ENCODE results near the gene ZSWIM5. TPM values are rescaled to one million over a fixed set of nuclear protein-coding genes. Genes with fewer than 3 reads are reported as not detected.
"Not testable (repeated sequence)": the region's sequence is repeated elsewhere in the genome, so short reads cannot be mapped to it uniquely, and the experiment has no call there.

Gene ZSWIM5
- total RNA-seq, 1 donor from 2014 or later = 13.2 TPM

DNA sequence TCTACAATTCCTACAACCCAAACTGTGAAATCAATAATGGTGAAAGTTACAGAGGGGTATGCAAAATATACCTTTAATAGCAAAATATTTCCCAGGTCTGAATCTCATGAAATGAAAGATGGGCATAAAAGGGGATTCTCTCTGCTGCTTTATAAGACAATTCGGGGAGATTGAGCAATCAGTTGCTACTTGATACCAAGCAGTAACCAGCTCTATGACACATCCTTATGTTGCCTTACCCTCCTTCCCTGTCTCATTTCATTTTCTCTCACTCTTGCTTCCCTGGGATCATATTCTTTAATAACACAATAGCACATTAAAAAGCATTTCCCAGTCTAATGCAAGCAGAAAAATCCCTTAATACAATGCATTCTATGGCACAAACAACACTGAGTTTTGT, 29.0 kb downstream of the ZSWIM5 start:
- H3K36me3 Mint-ChIP-seq (ENCODE audit: low read depth) = peaks cover 8% of the 10 kb centered on the region
- no peaks in the 10 kb centered on the region for H3K27me3 Mint-ChIP-seq (ENCODE audit: low read depth)
- no peak overlapping the region for H3K27ac Mint-ChIP-seq (ENCODE audit: unreplicated experiment)
- H3K9me3 Mint-ChIP-seq = peaks cover 10% of the 10 kb centered on the region
- no peaks in the 10 kb centered on the region for H3K4me1 Mint-ChIP-seq
- H3K4me3 Mint-ChIP-seq = no peak overlapping the region
- DNase-seq (ENCODE audit: low read depth, low spot score) = no peak
- TF ChIP-seq, protein P1, sequence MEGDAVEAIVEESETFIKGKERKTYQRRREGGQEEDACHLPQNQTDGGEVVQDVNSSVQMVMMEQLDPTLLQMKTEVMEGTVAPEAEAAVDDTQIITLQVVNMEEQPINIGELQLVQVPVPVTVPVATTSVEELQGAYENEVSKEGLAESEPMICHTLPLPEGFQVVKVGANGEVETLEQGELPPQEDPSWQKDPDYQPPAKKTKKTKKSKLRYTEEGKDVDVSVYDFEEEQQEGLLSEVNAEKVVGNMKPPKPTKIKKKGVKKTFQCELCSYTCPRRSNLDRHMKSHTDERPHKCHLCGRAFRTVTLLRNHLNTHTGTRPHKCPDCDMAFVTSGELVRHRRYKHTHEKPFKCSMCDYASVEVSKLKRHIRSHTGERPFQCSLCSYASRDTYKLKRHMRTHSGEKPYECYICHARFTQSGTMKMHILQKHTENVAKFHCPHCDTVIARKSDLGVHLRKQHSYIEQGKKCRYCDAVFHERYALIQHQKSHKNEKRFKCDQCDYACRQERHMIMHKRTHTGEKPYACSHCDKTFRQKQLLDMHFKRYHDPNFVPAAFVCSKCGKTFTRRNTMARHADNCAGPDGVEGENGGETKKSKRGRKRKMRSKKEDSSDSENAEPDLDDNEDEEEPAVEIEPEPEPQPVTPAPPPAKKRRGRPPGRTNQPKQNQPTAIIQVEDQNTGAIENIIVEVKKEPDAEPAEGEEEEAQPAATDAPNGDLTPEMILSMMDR (conservative IDR thresholded peaks at IDR 0.05) = no peak

DNA sequence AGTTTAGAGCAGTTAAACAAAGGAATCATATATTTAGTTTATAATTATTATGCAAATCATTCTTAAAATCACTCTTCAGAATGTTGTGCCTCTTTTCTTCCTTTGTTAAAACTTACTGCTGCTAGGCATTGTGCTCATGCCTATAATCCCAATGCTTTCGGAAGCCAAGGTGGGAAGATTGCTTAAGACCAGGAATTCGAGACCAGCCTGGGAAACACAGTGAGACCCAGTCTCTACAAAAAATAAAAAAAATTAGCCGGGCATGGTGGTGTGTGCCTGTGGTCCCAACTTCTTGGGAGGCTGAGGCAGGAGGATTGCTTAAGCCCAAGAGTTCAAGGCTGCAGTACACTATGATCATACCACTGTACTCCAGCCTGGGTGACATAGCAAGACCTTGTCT, 33.6 kb downstream of the ZSWIM5 start:
- Mint-ChIP-seq H3K4me1 (no peaks in the 10 kb centered on the region), H3K4me3 (no peak overlapping the region), H3K9me3 (peaks cover 3% of the 10 kb centered on the region), H3K27me3 (ENCODE audit: low read depth) (no peaks in the 10 kb centered on the region), H3K36me3 (ENCODE audit: low read depth) (no peaks in the 10 kb centered on the region), H3K27ac (ENCODE audit: unreplicated experiment) (no peak overlapping the region)
- no peak for DNase-seq (ENCODE audit: low read depth, low spot score)
- TF ChIP-seq, protein P1 (conservative IDR thresholded peaks at IDR 0.05) = no peak

DNA sequence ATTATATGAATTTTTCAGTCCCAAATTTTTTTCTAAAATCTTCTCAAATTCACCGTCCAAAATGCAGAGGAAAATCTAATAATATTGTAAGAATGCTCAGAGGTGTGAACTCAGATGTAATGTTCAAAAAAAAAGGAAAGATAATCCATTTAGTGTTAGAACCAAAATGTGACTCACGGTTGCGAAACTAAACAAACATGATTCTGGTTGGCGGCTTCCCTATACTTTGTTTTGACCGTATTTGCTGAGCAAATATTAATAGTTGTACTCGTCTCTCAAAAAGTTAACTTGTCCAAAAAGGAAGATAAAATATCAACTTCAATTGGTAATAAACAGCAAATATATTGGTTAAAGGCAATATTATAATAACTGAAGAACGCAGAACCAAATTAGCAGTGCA, 34.4 kb downstream of the ZSWIM5 start:
- TF ChIP-seq, protein P1 (conservative IDR thresholded peaks at IDR 0.05) = no peak
- Mint-ChIP-seq H3K4me1 (no peaks in the 10 kb centered on the region), H3K27me3 (ENCODE audit: low read depth) (no peaks in the 10 kb centered on the region), H3K36me3 (ENCODE audit: low read depth) (no peaks in the 10 kb centered on the region), H3K27ac (ENCODE audit: unreplicated experiment) (no peak overlapping the region), H3K9me3 (peaks cover 3% of the 10 kb centered on the region), H3K4me3 (no peak overlapping the region)
- DNase-seq (ENCODE audit: low read depth, low spot score) = no peak

GRCh38 chr1:45171575-45171974, 34.8 kb downstream of the ZSWIM5 start:
- H3K27ac Mint-ChIP-seq (ENCODE audit: unreplicated experiment) = no peak overlapping the region
- DNase-seq (ENCODE audit: low read depth, low spot score) = no peak
- no peaks in the 10 kb centered on the region for H3K27me3 Mint-ChIP-seq (ENCODE audit: low read depth)
- H3K36me3 Mint-ChIP-seq (ENCODE audit: low read depth) = no peaks in the 10 kb centered on the region
- TF ChIP-seq, protein P1 (conservative IDR thresholded peaks at IDR 0.05) = no peak
- peaks cover 1% of the 10 kb centered on the region for H3K9me3 Mint-ChIP-seq
- no peaks in the 10 kb centered on the region for H3K4me1 Mint-ChIP-seq
- no peak overlapping the region for H3K4me3 Mint-ChIP-seq

DNA sequence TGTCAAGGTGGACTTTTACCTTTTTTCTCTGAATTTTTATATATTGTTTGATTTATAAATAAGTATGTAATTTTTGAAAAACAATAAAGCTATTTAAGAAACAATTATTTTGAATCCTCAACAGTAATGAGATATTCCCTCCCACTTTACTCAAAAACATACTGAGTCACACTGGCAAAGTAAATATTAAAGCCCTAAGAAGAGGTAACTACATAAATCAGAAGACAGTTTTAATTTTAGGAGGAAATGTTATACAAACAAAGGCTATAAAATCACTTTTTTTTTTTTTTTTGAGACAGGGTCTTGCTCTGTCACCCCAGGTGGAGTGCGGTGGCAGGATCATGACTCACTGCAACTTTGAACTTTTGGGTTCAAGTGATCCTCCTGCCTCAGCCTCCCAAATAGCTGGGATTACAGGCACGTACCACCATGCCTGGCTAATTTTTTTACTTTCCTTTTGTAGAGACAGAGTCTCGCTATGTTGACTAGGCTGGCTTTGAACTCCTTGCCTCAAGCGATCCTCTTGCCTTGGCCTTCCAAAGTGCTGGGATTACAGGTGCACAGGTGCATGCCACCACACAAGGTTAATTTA, 36.2 kb downstream of the ZSWIM5 start:
- no peak overlapping the region for H3K4me3 Mint-ChIP-seq
- no peaks in the 10 kb centered on the region for H3K4me1 Mint-ChIP-seq
- H3K27ac Mint-ChIP-seq (ENCODE audit: unreplicated experiment) = no peak overlapping the region
- DNase-seq (ENCODE audit: low read depth, low spot score) = no peak
- peaks cover 4% of the 10 kb centered on the region for H3K36me3 Mint-ChIP-seq (ENCODE audit: low read depth)
- no peaks in the 10 kb centered on the region for H3K27me3 Mint-ChIP-seq (ENCODE audit: low read depth)
- H3K9me3 Mint-ChIP-seq = no peaks in the 10 kb centered on the region
- TF ChIP-seq, protein P1 (conservative IDR thresholded peaks at IDR 0.05) = no peak

- not testable (repeated sequence) for H3K27ac Mint-ChIP-seq (ENCODE audit: unreplicated experiment); H3K9me3 Mint-ChIP-seq; H3K4me1 Mint-ChIP-seq; H3K4me3 Mint-ChIP-seq; H3K27me3 Mint-ChIP-seq (ENCODE audit: low read depth); DNase-seq (ENCODE audit: low read depth, low spot score)
- peaks cover 13% of the 10 kb centered on the region for H3K36me3 Mint-ChIP-seq (ENCODE audit: low read depth)
Observed at GRCh38 chr1:45167947-45168346, 38.5 kb downstream of the ZSWIM5 start.

GRCh38 chr1:45164307-45164706, 42.1 kb downstream of the ZSWIM5 start:
- DNase-seq (ENCODE audit: low read depth, low spot score); H3K9me3 Mint-ChIP-seq; H3K27me3 Mint-ChIP-seq (ENCODE audit: low read depth); H3K4me1 Mint-ChIP-seq; H3K27ac Mint-ChIP-seq (ENCODE audit: unreplicated experiment); H3K4me3 Mint-ChIP-seq: not testable (repeated sequence)
- peaks cover 13% of the 10 kb centered on the region for H3K36me3 Mint-ChIP-seq (ENCODE audit: low read depth)

DNA sequence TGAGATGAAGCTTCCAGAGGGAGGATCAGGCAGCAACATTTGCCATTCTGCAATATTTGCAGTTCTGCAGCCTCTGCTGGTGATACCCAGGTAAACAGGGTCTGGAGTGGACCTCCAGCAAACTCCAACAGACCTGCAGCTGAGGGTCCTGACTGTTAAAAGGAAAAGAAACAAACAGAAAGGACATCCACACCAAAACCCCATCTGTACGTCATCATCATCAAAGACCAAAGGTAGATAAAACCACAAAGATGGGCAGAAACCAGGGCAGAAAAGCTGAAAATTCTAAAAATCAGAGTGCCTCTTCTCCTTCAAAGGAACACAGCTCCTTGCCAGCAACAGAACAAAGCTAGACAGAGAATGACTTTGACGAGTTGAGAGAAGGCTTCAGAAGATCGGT, 43.3 kb downstream of the ZSWIM5 start:
- not testable (repeated sequence) for H3K9me3 Mint-ChIP-seq; H3K27me3 Mint-ChIP-seq (ENCODE audit: low read depth); DNase-seq (ENCODE audit: low read depth, low spot score); H3K4me3 Mint-ChIP-seq; H3K27ac Mint-ChIP-seq (ENCODE audit: unreplicated experiment); H3K4me1 Mint-ChIP-seq
- peaks cover 13% of the 10 kb centered on the region for H3K36me3 Mint-ChIP-seq (ENCODE audit: low read depth)

Measured in neural crest cell (in vitro differentiated cells).